GM10248 (cell line): ENCODE results near the gene GPR161.

Experiments
- CTCF ChIA-PET: fragments of 300-600 bp; sonication (Branson Sonifier 250); formaldehyde crosslinking; extraction: SDS; loops from one replicate; lab custom pipeline; 2021; ENCODE audit warnings: antibody characterized with exemption; lab: Yijun Ruan, JAX
- POLR2A ChIA-PET: fragments of 350-650 bp; sonication (Branson Sonifier 250); formaldehyde crosslinking; extraction: SDS; loops from one replicate; lab custom pipeline; 2020; ENCODE audit warnings: antibody characterized with exemption; lab: Yijun Ruan, JAX
- DNase-seq: peaks from one replicate; pipeline ENCODE4 v3.0.0; 2012; ENCODE audit errors: extremely low spot score
- TF ChIP-seq, protein P1 (sequence below): IDR thresholded peaks from 2 replicates; pipeline ENCODE4 v1.5.1; 2012; ENCODE audit warnings: mild to moderate bottlenecking, low read depth; ENCODE audit errors: extremely low read depth, missing control alignments, control extremely low read depth

GPR161 gene

DNA sequence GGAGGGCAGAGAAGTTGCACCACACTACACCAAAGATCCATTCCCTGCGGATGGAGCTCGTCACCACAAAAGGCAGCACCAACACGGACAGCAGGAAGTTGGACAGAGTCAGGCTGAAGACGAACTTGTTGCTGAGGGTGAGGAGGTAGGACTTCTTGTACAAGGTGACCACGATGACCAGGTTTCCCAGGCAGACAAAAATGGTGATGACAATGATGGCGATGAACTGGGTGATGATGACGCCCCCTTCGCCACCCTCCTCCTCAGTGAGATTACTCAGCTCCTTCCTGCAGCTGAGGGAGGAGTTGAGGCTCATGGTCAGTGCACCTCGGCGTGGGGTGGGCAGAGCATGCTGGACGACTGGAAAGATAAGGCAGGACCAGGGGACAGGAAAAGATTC lies 32.2 kb downstream of the GPR161 start:
- POLR2A ChIA-PET = no interaction called here
- no peak for DNase-seq
- TF ChIP-seq, protein P1, sequence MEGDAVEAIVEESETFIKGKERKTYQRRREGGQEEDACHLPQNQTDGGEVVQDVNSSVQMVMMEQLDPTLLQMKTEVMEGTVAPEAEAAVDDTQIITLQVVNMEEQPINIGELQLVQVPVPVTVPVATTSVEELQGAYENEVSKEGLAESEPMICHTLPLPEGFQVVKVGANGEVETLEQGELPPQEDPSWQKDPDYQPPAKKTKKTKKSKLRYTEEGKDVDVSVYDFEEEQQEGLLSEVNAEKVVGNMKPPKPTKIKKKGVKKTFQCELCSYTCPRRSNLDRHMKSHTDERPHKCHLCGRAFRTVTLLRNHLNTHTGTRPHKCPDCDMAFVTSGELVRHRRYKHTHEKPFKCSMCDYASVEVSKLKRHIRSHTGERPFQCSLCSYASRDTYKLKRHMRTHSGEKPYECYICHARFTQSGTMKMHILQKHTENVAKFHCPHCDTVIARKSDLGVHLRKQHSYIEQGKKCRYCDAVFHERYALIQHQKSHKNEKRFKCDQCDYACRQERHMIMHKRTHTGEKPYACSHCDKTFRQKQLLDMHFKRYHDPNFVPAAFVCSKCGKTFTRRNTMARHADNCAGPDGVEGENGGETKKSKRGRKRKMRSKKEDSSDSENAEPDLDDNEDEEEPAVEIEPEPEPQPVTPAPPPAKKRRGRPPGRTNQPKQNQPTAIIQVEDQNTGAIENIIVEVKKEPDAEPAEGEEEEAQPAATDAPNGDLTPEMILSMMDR = no peak
- CTCF ChIA-PET = interaction anchor here (1.0 to 7.4 kb wide), 3 partner anchors 20 to 33 kb away, joined by 3 to 76 read pairs (median 4); no protein-coding TSS in a partner anchor

DNA sequence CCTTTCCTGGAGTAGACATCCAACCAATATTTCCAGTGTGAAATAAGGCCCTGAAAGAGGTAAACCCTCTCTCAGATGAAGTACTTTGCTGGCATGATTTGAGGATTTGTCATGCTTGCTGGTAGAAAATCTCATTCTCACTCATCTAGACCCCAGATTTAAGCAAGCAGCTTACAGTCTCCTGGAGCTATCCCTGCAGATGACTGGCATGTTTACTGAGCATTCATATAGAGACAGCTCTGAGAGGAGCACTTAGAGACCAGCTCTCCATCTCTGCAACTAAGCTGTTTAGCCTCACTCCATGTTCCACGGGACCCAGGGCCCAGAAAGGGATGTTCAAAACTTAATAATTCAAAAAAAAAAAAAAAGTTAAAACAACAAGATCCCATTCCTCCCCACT lies 34.2 kb downstream of the GPR161 start:
- no peak for DNase-seq
- ChIA-PET CTCF (interaction anchor here (0.6 to 7.4 kb wide), 4 partner anchors 11 to 18 kb away, joined by 3 to 76 read pairs (median 4); no protein-coding TSS in a partner anchor), POLR2A (no interaction called here)
- TF ChIP-seq, protein P1 = no peak

DNA sequence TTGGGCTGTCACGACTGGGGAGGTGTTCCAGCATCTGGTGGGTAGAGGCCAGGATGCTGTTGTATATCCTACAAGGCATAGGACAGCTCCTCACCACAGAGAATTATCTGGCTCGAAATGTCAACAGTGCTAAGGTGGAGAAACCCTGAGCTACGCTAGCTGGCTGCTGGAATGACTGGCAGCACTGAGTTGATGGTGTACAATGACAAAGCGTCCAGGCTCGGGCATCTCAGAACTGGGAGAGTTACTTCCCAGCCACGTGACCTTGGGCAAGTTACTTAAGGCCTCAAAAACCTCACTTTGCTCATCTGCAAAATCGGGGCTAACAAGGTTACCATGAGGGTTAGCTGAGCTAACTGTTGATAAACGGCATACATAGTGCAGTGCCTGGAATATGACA lies 35.4 kb downstream of the GPR161 start:
- TF ChIP-seq, protein P1 = no peak
- ChIA-PET CTCF (interaction anchor here (1.0 to 7.4 kb wide), 3 partner anchors 17 to 44 kb away, joined by 3 to 76 read pairs (median 3); no protein-coding TSS in a partner anchor), POLR2A (interaction anchor here (0.5 kb wide), 1 partner anchor 13 kb away, joined by 3 read pairs; no protein-coding TSS in a partner anchor)
- no peak for DNase-seq

DNA sequence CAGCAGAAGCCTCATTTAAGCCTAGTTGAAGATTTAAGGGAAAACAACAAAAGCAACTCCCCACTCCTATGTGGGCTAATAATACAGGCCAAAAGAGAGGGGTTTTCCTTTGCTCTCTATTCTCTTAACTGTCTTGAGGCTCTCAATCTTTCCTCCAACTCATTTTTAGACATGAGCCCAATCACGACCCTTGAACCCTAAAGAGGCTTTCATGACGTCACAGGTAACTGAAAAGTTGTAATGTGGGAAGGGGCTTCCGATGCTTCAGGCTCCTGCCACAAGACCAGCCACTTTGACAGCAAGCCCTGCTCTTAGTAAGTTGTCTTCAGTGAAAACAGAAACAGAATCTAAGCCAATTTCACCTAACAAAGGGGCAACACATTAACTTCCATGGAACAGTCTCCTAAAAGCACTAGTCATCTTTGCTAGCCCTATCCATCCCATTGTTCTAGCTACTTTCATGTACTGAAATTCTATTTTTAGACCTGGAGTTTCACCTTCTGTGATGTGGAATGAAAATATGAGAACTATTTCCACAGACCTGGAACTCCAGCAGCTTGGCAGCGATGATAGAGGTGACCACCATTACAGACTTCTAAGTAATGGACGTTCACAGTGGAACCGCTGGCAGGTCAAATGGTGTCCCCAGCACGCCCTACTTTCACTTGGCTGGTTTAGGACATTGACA lies 36.3 kb downstream of the GPR161 start:
- DNase-seq = no peak
- ChIA-PET POLR2A (no interaction called here), CTCF (interaction anchor here (1.0 to 7.4 kb wide), 3 partner anchors 16 to 45 kb away, joined by 3 to 76 read pairs (median 3); no protein-coding TSS in a partner anchor)
- TF ChIP-seq, protein P1 = no peak

DNA sequence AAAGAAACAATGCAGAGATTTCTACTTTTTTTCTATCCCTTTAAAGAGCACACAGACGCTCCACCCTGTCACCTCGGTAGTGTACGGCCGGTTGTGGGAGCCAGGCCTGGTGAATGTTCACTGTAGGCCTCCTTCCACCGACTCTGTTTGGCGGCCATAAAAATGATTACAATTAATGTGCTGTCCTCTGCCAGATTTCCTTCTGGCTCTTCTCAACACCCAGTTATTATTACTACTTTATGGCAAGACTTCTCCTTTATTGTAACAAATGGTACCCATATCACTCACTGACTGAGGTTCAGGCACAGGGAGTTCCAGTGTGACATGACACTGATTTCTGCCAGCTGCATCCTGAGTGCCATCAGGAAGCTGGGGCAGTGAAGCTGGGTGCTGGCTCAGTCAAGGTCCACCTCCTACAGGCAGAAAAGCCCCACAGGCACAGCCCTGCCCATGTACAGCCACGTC lies 37.4 kb downstream of the GPR161 start:
- CTCF ChIA-PET = interaction anchor here (1.4 to 7.4 kb wide), 2 partner anchors 15 to 20 kb away, joined by 3 to 76 read pairs; no protein-coding TSS in a partner anchor
- POLR2A ChIA-PET = interaction anchor here (0.7 kb wide), 1 partner anchor 392 kb away, joined by 3 read pairs; no protein-coding TSS in a partner anchor
- no peak for DNase-seq
- TF ChIP-seq, protein P1 = no peak

DNA sequence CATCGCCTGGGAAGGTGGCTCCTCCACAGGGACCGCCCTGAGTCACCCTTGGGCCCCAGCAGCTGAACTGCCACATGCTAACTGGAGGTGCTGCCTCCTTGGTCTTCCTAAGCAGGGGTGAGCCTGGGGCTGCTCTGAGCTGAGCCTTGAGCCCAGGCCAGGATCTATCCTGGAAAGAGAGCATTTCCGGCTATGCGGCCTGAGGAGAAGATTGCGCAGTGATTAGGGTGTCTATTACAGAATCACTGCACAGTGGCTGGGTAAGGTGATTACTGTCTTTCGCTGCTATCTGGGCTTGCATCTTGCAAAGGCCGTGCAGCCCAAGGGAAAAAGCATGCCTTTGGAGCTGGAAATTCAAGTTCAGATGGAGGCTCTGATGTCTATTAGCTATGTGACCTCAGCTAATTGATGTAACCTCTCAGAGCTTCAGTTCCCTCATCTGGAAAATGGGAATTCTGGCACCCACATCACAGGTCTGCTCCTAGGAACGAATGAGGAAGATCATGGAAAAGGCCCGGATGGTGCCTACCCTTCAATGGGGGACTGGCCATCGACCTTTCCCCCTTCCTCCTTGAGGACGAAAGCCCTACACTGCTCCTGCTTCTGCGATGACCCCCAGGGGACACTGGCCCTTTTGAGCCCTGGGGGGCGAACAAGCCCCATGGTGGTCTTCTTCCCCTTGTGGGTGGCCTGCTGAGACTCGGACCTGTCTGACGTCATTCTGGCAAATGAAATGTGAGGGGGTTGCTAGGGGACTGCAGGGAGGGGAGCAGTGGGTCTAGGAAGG lies 38.0 kb downstream of the GPR161 start:
- DNase-seq = no peak
- ChIA-PET POLR2A (interaction anchor here (0.7 kb wide), 1 partner anchor 391 kb away, joined by 3 read pairs; no protein-coding TSS in a partner anchor), CTCF (interaction anchor here (1.4 to 7.4 kb wide), 2 partner anchors 15 to 19 kb away, joined by 3 to 76 read pairs; no protein-coding TSS in a partner anchor)
- TF ChIP-seq, protein P1 = no peak
